ENCODE data around the gene DDA1. TPM values are rescaled to one million over a fixed set of nuclear protein-coding genes. Genes with fewer than 3 reads are reported as not detected.
"Not testable (repeated sequence)": the region's sequence is repeated elsewhere in the genome, so short reads cannot be mapped to it uniquely, and the experiment has no call there.

Gene DDA1
- total RNA-seq, 2 donors from 2014 or later, result 9.6 to 18.6 TPM

- no peaks in the 10 kb centered on the region for H3K4me1 ChIP-seq (replicated peaks)
- no peak overlapping the region for H3K4me3 ChIP-seq
- H3K36me3 ChIP-seq, result no peaks in the 10 kb centered on the region
- no peak for DNase-seq (ENCODE audit: low spot score)
- H3K9me3 ChIP-seq, result no peaks in the 10 kb centered on the region
- intact Hi-C loops (cut with DNase I), result no loop called here
- H3K27me3 ChIP-seq (replicated peaks; ENCODE audit: insufficient read depth), result no peaks in the 10 kb centered on the region
- WGBS, result 93% methylated on average over 13 of the region's 13 CpGs
- no peak overlapping the region for H3K27ac ChIP-seq
- TF ChIP-seq POLR2A (IDR thresholded peaks at IDR 0.05), result no peak
- no peak for TF ChIP-seq CTCF (IDR thresholded peaks at IDR 0.05)
- no peak for TF ChIP-seq POLR2AphosphoS5 (IDR thresholded peaks at IDR 0.05)
Observed at GRCh38 chr19:17268754-17269153, 40.6 kb upstream of the DDA1 start.

GRCh38 chr19:17274892-17275291, 34.5 kb upstream of the DDA1 start:
- H3K4me3 ChIP-seq; intact Hi-C loops (cut with DNase I); DNase-seq (ENCODE audit: low spot score); H3K4me1 ChIP-seq (replicated peaks); H3K9me3 ChIP-seq; H3K27ac ChIP-seq; H3K36me3 ChIP-seq; H3K27me3 ChIP-seq (replicated peaks; ENCODE audit: insufficient read depth): not testable (repeated sequence)
- 95% methylated on average over 3 of the region's 3 CpGs for WGBS

- peaks cover 0 to 10% of the 10 kb centered on the region in 2 donors for H3K36me3 ChIP-seq
- H3K4me1 ChIP-seq (replicated peaks), result no peaks in the 10 kb centered on the region
- WGBS, result 94% methylated on average over 19 of the region's 19 CpGs
- DNase-seq (ENCODE audit: low spot score), result no peak
- H3K4me3 ChIP-seq, result no peak overlapping the region
- intact Hi-C loops (cut with DNase I), result no loop called here
- H3K9me3 ChIP-seq, result no peaks in the 10 kb centered on the region
- no peaks in the 10 kb centered on the region for H3K27me3 ChIP-seq (replicated peaks; ENCODE audit: insufficient read depth)
- TF ChIP-seq POLR2AphosphoS5 (IDR thresholded peaks at IDR 0.05) (no peak), CTCF (IDR thresholded peaks at IDR 0.05) (no peak), POLR2A (IDR thresholded peaks at IDR 0.05) (no peak)
- H3K27ac ChIP-seq, result no peak overlapping the region
Observed at GRCh38 chr19:17275441-17276175, 33.8 kb upstream of the DDA1 start.

GRCh38 chr19:17279436-17279835, 29.9 kb upstream of the DDA1 start:
- 80% methylated on average over 3 of the region's 3 CpGs for WGBS
- no peak overlapping the region for H3K27ac ChIP-seq
- intact Hi-C loops (cut with DNase I), result no loop called here
- H3K36me3 ChIP-seq, result peaks cover 0 to 4% of the 10 kb centered on the region in 2 donors
- H3K4me1 ChIP-seq (replicated peaks), result peaks cover 6% of the 10 kb centered on the region
- no peak for DNase-seq (ENCODE audit: low spot score)
- H3K9me3 ChIP-seq, result no peaks in the 10 kb centered on the region
- H3K27me3 ChIP-seq (replicated peaks; ENCODE audit: insufficient read depth), result no peaks in the 10 kb centered on the region
- H3K4me3 ChIP-seq, result no peak overlapping the region
- TF ChIP-seq CTCF (IDR thresholded peaks at IDR 0.05) (no peak), POLR2A (IDR thresholded peaks at IDR 0.05) (no peak), POLR2AphosphoS5 (IDR thresholded peaks at IDR 0.05) (no peak)

GRCh38 chr19:17281391-17282304, 27.7 kb upstream of the DDA1 start, which contains the start of gene ANKLE1:
ANKLE1 (plus strand) TSS chr19:17281901; CDS start chr19:17281921, 20 bp downstream.
- H3K27ac ChIP-seq, result no peak within 1 kb of the TSS
- H3K9me3 ChIP-seq, result no peaks in the 10 kb centered on the region
- no peak for DNase-seq (ENCODE audit: low spot score)
- peak within 1 kb of the TSS; percentile 0 to 12 for H3K4me3 ChIP-seq
- H3K4me1 ChIP-seq (replicated peaks), result peaks cover 6% of the 10 kb centered on the region
- H3K27me3 ChIP-seq (replicated peaks; ENCODE audit: insufficient read depth), result no peaks in the 10 kb centered on the region
- intact Hi-C loops (cut with DNase I), result loop anchor here (5.0 kb wide), 2 partner anchors 74 to 214 kb away; no protein-coding TSS in a partner anchor
- WGBS, result 10% methylated on average over 55 of the region's 75 CpGs
- TF ChIP-seq CTCF (IDR thresholded peaks at IDR 0.05) (no peak), POLR2AphosphoS5 (IDR thresholded peaks at IDR 0.05) (no peak), POLR2A (IDR thresholded peaks at IDR 0.05) (no peak)
- H3K36me3 ChIP-seq, result no peaks in the 10 kb centered on the region
